HL-60 (cell line): ENCODE measurements around the gene GCNT1.

ENCODE experiments used
- CTCF ChIP-seq: IDR thresholded peaks from one replicate; pipeline ENCODE4 v1.5.1; 2011; ENCODE audit warnings: low read length, control low read depth, inconsistent platforms; ENCODE audit not compliant: insufficient read depth
- GABPA ChIP-seq: IDR thresholded peaks from 2 replicates; pipeline ENCODE4 v1.6.1; 2012; ENCODE audit warnings: low read depth
- POLR2AphosphoS5 ChIP-seq: IDR thresholded peaks from 2 replicates; pipeline ENCODE4 v1.6.1; 2012; ENCODE audit warnings: low read depth

- TF ChIP-seq CTCF (no peak), GABPA (no peak), POLR2AphosphoS5 (no peak)
These were observed 93.9 kb downstream of the GCNT1 start for GRCh38 chr9:76552751-76553455.
